Fibroblast of skin of left biceps (primary cell): Measurements from ENCODE around the gene SGSH.
"Not testable (repeated sequence)": the region's sequence is repeated elsewhere in the genome, so short reads cannot be mapped to it uniquely, and the experiment has no call there.

ENCODE experiments used
- DNase-seq, 2 experiments: peaks; one replicate each; pipeline ENCODE4 v3.0.0-alpha.2; 2013; ENCODE audit warnings: low read depth in 2 of 2

SGSH gene

DNA sequence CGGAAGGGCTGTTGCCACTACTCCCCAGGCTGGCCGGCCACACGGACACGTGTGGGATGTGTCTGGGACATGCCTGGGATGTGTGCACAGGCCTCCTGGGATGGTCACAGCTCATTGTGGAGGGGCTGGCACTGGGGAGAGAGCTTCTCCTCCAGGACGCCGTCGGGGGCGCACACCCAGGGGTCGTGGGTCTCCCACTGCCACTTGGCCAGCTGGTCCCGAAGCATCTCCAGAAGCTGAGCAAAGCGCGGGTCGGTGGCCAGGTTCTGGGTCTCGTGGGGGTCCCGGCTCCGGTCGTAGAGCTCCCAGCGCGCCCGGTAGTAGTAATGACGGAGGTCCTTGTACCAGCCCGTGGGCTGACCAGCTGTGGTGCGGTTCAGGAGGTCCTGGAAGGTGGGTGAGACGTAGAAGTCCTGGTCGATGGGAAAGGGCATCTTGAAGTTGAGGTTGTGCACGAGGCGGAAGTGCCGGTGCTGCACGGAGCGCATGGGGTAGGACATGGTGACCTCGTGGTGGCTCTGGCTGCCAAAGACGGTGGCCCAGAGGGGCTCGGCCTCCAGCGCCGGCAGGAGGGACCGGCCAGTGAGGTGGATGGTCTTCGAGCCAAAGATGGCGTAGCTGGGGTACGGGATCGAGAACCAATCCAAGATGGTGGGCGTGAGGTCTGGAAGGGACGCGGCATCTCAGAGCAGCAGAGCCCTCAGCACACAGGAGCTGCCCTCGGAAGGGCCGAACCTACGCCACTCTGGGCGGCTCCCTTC lies 9.6 kb downstream of the SGSH start:
- no peak for DNase-seq

DNA sequence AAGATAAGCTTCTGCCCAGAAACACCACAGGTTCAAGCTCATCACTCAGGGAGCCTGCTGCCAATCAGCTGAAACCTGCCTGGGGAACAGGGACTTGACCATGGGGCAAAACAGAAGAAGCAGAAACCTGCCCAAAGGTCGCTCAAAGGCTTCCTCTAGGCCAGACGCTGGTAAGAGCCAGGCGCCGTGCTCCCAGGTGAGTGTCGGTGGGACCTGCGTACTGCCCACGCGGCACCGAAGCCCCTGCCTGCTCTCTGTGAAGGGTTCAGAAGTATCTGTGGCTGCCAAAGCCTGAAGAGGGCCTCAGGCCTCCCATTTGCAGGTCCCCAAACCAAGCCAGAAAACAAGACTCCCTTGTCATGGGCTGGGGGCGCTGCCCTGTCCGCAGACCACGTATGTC lies 10.4 kb downstream of the SGSH start:
- no peak for DNase-seq

DNA sequence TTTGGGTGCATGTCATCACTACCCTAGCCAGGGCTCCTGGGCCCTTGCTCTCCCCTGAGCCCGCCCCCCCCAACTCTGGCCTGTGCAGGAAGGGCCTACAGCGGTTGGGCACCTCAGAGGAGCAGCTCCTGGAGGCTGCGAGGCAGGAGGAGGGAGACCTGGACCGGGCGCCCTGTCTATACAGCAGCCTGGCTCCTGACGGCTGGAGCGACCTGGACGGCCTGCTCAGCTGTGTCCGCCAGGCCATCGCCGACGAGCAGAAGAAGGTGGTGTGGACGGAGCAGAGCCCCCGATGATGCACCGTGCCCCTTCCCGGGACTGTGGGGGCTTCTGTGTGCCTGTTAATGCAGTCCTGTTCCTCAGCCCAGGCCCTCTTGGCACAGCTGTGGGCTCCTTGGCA lies 12.1 kb downstream of the SGSH start:
- no peak for DNase-seq

DNA sequence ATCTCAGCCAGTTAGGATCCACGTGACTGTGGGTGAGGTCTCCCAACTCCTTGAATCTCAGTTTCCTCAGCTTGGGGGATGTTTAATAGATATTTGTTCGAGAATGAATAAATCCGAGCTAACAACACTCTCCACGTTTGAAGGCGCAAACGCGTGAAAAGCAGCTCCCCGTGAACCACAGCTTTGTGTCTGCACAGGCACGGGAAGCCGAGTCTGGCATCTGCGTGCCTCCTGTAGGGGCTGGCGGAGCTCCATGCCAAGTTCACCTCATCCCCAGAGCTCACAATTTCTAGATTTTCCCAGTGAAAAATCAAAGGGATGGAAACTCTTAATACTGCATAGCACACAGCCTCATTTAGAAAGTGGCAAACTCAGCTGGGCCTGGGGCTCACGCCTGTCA lies 14.3 kb downstream of the SGSH start:
- no peak for DNase-seq

DNA sequence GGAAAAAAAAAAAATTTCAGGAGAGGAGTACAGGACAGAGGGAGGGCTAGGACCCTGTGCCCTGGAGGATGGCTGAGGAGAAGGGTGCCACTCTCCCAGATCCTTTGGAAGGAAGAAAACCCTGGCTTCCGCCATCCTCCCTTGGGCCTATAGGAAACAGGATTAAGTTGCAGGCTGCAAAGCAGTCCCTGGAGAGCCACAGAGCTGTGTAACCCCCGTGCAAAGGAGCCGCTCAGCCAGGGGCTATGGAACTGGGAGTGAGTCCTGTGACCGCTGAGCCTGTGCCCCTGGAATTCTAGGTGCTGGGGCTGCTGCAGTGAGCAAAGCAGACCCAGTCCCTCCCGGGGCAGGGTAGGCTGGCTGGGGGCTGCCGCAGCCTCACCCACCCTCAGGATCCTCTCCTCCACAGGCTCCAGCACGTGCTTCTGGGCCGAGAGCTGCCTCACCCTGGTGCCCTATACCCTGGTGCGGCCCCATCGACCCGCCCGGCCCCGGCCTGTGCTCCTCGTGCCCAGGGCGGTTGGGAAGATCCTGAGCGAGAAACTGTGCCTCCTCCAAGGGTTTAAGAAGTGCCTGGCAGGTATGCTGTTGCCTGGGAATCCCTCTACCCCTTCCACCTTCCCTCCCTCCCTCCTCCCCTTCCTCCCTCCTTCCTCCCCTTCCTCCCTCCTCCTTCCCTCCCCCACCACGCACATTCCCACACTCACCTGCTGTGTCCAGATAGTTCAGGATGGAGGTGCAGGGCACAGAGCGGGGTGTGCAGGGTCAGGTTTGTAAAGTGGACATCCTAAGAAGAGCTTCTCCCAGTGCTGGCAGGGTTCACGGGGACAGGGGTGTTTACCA lies 15.3 kb downstream of the SGSH start:
- DNase-seq, result no peak

DNA sequence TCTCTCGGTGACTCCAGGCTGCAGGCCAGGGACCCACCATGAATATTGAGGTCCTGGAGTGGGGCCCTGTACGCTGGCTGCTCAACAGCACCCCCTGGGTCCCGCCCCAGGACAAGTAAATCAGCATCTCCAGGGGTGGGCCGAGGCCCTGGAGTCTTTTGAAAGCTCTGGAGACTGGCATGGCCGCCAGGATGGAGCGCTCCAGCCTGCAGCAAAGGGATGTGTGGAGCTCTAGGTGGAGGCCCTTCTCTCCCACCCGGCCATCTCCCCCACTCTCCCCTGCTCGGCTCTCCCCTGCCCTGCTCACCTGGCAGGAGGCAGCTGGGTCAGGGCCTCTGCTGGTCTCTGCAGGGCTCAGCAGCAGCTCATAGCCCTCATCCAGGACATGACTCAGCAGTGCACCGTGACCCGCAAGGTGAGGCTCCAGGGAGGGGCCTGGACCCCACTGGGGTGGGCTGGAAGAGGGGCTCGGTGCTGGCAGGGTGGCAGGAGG lies 16.6 kb downstream of the SGSH start:
- DNase-seq, result no peak

DNA sequence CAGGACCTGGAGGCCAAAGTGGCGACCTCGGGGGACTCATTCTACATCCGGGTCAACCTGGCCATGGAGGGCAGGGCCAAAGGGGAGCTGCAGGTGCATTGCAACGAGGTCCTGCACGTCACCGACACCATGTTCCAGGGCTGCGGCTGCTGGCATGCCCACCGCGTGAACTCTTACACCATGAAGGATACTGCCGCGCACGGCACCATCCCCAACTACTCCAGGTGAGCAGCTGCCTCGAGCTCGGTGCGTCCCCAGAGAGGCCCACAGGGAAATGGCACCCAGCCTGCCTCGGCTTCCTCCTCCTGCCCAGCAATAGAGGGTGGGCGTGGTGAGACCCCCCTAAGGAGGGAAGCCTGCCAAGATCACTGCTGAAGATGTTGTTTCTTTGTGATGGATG lies 17.9 kb downstream of the SGSH start:
- DNase-seq, result no peak

DNA sequence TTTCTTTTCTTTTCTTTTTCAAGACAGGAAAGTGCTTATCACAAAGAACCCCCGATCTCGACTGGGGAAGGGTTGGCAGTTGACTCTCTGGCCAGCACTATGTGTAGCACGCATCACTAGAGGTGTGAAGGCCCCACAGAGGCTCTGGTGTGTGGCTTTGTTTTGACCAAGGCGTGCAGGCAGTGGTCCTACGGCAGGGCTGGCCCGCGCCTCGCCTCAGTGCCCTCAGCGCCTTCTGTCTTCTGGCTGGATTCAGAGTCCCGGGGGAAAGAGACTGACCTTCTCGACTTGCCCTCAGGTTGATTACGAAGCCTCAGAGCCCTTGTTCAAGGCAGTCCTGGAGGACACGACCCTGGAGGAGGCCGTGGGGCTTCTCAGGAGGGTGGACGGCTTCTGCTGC lies 18.7 kb downstream of the SGSH start:
- DNase-seq, result no peak

DNA sequence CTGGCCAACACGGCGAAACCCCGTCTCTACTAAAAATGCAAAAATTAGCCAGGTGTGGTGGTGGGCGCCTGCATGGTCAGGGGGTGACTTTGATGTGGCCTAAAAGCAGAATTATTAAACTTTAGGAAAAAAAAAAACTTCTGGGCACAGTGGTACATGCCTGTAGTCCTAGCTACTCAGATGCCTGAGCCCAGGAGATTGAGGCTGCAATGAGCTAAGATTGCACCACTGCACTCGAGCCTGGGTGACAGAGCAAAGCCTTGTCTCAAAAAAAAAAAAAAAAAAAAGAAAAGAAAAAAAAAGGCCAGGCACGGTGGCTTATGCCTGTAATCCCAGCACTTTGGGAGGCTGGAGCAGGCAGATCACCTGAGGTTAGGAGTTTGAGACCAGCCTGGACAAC lies 20.8 kb downstream of the SGSH start:
- DNase-seq, result not testable (repeated sequence)

DNA sequence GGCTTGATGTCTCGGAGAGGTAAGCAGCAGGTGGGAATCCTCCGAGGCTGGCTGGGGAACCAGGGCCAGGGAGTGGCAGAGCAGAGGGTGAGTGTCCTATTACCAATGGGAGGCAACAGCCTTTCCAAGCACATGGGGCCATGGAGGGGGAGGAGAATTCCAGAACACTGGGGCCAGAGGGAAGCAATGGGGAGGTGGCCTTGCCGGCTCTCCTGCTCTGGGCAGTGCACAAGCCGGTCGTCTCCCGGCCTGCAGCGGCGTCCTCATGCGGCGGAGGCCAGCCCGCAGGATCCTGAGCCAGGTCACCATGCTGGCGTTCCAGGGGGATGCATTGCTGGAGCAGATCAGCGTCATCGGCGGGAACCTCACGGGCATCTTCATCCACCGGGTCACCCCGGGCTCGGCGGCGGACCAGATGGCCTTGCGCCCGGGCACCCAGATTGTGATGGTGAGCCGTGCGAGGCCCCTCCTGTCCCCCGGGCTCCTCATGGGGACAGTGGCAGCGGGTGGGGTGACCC lies 21.9 kb downstream of the SGSH start:
- no peak for DNase-seq

DNA sequence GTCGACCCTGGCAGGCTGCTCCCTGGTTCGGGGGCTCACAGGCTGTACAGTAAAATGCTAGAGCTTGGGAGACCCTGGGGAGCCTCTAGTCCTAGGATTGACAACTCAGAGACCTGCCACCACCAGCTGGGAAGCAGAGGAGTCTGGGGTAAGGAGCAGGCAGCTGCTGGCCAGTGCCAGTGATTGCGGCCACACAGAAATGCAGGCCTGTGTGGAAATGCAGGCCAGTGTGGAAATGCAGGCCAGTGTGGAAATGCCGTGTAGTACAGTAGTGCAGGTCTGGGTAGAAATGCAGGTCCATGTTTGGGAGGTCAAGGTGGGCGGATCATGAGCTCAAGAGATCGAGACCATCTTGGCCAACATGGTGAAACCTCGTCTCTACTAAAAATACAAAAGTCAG lies 23.5 kb downstream of the SGSH start:
- no peak for DNase-seq

DNA sequence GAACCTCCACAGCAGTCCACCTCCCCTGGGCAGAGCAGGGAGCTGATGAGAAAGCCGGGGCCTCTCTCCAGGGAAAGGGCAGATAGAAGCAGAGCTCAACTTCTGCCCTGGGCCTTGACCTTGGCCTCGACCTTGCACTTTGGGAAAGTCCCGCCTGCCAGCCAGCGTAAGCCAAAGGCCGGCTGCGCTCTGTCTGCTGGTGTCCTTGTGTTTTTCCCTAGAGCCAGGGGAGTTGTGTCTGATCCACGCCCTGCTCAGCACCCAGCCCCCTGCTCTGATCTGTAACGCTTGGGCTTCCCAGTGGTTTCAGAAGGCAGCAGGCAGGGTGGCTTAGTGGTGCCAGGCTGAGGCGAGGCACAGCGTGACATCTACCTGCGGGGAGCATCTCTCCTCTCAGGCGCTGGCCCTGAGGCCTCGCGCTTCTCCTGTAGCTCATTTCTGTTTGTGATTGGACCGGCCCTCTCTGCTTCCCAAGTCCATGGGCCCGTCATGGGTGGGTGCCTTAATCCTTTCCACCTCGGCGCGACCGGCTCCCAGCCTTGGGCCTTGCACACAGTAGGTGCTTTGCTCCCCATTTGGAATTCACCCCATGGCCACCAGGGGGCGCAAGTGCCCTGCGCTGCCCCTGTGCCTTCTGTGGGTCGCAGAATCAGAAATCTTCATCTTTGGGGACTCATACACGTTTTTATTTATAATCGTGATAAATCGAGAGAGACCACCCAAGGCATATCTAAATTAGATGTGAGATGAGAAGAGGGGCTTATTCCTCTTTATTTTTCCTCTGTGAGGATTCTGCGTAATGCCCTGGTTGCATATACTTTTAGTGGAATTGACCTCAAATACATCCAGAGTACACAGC lies 24.2 kb downstream of the SGSH start:
- DNase-seq, result no peak

DNA sequence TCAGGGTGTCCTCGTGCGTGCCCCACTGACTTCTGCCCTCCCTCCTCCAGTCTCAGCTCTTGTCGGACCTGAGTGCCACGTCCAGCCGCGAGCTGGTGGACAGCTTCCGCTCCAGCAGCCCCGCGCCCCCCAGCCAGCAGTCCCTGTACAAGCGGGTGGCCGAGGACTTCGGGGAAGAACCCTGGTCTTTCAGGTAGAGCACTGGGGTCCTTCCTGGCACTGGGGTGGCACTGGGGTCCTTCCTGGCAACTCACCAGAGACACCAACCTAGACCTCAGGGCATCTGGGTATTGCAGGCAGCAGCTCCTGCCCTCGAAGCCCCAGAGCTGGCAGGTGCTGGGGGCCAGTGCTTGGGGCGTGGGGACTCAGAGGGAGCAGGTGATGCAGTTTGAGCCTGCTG lies 25.0 kb downstream of the SGSH start:
- DNase-seq, result no peak

DNA sequence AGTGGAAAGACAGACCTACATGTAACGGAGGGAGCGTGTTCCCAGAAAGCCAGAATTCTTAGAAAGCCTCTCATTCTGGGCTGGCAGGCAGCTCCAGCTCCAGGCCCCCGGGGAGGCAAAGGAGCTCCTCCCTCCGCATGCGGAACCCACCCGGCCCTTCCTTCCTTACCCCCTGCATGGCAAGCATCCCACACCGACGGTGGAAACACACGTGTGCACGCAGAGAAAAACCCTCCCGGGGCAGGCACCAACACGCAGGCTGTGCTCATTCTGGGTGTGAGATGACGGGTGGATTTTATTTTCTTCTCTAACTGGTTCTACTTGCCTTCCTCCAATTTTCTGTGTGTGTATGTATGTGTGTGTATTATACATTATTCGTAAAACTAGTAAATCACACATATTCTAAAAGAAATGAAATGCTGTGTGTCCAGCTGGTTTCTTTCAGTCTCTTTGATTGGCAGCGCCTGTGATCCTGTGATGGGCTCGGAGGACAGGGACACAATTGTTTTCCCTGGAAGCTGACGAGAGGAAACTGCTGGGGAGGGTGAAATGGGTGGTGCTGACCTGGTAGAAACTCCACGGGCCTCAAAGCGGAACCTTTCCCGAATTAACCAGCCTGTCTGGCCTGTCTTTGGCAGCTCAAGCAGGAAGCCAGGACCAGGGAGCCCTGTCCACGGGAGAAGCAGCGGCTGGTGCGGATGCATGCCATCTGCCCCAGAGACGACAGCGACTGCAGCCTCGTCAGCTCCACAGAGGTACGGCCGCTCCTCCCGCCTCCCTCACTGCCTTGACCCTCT lies 28.1 kb downstream of the SGSH start:
- DNase-seq, result no peak

DNA sequence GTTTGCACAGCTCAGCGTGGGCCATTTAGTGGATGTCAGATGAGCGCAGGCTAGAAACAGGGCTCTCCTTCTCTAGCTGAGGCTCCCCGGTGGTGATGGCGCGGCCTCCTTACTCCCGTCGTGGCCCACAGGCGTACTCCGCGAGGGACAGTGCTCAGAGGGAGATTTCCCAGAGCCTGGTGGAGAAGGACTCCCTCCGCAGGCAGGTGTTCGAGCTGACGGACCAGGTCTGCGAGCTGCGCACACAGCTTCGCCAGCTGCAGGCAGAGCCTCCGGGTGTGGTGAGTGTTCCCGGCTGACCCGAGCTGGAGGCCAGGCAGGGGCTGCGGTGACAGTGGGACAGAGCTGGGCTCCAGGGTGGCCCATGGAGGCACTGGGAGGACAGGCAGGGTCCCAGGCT lies 28.9 kb downstream of the SGSH start:
- no peak for DNase-seq

DNA sequence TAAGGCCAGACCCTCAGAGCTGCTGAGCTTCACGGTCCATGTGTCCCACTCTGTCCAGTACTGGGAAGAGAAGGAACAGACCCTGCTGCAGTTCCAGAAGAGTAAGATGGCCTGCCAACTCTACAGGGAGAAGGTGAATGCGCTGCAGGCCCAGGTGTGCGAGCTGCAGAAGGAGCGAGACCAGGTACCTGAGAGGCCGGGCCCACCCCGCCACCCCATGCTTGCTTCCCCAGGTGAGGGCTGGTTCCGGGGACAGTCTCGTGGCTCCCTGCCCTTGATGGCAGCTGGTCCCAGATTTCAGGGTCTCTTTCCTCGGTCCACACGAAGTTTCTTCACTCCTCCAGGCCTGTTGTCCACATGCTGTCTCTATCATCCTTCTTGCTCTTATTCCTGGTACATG lies 29.4 kb downstream of the SGSH start:
- no peak for DNase-seq

DNA sequence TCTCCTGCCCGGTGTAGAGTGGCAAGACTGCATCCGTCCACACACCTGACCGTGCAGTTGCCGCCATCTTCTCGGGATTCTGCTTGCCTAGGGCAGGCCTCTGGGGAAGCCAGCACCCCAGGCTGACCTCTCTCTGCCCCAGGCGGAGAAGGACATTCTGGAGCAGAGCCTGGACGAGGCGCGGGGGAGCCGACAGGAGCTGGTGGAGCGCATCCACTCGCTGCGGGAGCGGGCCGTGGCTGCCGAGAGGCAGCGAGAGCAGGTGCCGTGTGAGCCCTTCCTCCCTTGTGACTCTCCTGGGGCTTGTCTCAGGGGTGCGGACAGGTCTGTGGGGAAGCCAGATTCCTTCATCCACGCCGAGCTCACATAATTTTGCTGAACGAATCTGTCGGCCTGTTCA lies 30.5 kb downstream of the SGSH start:
- DNase-seq, result no peak

DNA sequence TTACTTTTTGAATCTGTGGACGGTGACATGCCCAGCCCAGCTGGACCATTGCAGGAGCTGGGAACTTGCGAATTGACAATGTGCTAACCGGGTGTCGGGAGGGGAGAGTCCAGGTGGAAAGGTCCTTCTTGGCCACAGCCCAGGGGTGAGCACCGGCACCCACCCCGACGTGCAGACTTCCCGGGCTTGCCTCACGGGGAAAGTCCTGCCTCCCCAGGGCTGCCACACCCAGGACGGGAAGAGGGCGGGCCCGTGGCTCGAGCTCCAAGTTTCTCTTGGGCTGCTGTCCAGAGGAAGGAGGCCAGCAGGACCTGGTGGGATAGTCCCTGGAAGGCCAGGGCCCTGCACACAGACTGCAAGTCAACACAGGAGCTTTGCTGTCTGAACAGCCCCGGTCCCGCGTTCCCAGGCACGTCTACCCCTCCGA lies 32.6 kb downstream of the SGSH start:
- no peak for DNase-seq

DNA sequence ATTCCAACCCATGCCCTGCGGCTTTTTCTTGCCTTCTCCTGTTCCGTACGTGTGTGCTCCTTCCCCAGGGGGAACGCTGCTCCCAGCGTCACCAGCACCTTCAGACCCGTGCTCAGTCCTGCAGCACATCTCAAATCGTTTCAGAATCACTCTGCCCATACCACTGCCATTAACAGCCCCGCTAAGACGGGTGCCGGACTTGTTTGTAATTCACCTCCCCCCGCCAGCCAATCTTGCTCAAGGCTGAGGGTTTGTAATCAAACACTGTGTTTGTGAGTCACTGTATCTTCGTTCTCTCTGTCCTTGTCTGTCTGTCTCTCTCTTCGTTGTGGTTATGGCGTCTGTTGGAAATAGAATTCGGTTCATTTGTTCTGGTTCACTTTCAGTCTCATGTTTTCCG lies 33.0 kb downstream of the SGSH start:
- no peak for DNase-seq

DNA sequence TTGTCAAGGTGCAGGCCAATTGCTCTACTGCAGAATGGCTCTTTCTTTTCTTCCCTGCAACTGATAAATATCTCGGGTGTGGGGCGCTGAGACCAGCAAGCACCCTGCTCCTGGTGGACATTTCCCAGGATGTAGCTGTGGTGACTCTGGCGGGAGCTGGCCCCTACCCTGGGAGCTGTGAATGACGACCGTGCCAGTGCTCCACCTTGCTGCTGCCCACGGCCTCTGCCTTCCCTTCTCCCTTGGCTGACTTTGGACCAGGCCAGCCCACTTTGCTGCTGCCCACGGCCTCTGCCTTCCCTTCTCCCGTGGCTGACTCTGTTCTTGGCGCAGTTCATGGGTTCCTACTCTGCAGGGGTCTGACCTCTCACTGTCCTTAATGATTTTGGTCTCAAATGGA lies 34.2 kb downstream of the SGSH start:
- DNase-seq, result no peak

DNA sequence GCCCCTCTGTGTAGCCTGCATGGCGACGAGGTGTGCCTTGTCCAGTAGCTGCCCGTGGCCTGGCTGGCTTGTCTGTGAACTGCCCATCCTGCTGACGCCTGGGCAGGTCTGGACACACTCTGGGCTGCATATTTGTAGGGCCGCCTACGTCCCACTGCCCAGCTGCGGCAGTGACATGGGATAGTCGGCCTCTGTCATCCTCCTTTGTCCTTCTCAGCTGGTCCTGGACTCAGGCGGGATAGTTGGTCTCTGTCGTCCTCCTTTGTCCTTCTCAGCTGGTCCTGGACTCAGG lies 35.8 kb downstream of the SGSH start:
- DNase-seq, result no peak
